Vagina (tissue), 2 donors: ENCODE data around the gene IQSEC3.
"Not testable (repeated sequence)": the region's sequence is repeated elsewhere in the genome, so short reads cannot be mapped to it uniquely, and the experiment has no call there.

Source experiments
- CTCF ChIP-seq, 3 experiments: fragments of 450-650 bp in 2 of 3; fragments of 200-600 bp in 1 of 3; sonication (generic) in 1 of 3; IDR thresholded peaks; one replicate each; pipeline ENCODE4 v1.5.1; 2017 to 2019; ENCODE audit warnings: antibody characterized with exemption in 3 of 3, mild to moderate bottlenecking in 2 of 3, moderate library complexity in 2 of 3
- POLR2A ChIP-seq, 2 donors: fragments of 450-650 bp; IDR thresholded peaks; one replicate each; pipeline ENCODE4 v1.6.1; 2017; ENCODE audit warnings: antibody characterized with exemption in 2 of 2, mild to moderate bottlenecking in 2 of 2, moderate library complexity in 2 of 2
- POLR2AphosphoS5 ChIP-seq, 2 donors: sonication (generic); formaldehyde crosslinking; IDR thresholded peaks; one replicate each; pipeline ENCODE4 v1.9.0; 2017; ENCODE audit warnings: antibody characterized with exemption in 2 of 2, mild to moderate bottlenecking in 2 of 2, low read depth in 1 of 2; ENCODE audit not compliant: insufficient read depth in 1 of 2

GRCh38 chr12:38775-39174 lies 27.8 kb upstream of the IQSEC3 start:
- TF ChIP-seq POLR2A (IDR thresholded peaks at IDR 0.05); CTCF (IDR thresholded peaks at IDR 0.05); POLR2AphosphoS5 (IDR thresholded peaks at IDR 0.05; ENCODE audit: insufficient read depth in 1 of 2, low read depth in 1 of 2): not testable (repeated sequence)
